ENCODE measurements around the gene ZFP57.

DNA sequence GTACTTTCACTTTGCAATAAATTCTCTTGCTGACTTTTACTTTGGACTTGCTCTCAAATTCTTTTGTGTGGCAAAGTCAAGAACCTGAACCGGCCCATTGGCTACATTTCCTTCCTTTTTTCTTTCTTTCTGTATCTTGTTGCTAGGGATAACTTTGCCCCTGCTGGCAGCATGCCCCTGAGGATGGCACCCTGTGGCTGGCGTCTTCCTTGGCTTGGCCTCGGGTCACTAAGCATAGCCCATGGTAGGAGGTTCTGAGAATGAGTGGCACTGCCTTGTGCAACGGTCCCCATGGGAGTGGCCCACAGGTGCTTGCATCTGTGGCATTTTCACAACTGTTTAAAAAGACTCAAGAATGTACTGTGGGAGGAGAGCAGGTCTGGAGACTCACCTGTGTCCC, 28.2 kb upstream of the ZFP57 start:
- TF ChIP-seq CTCF (IDR thresholded peaks at IDR 0.05; ENCODE audit: poor library complexity) (no peak), EZH2 (IDR thresholded peaks at IDR 0.05; ENCODE audit: borderline replicate concordance) (no peak), EZH2phosphoT487 (IDR thresholded peaks at IDR 0.05; ENCODE audit: low read depth, severe bottlenecking, unreplicated experiment) (no peak)
